ENCODE measurements around the gene SLX1A. TPM values are rescaled to one million over a fixed set of nuclear protein-coding genes. Genes with fewer than 3 reads are reported as not detected.

SLX1A gene
- total RNA-seq, 1 donor from 2014 or later, result 48.9 TPM

- DNase-seq (ENCODE audit: extremely low spot score in 2 of 2), result no peak
- Histone ChIP-seq H3K4me3 (no peak overlapping the region), H3K27me3 (no peaks in the 10 kb centered on the region), H3K9me3 (no peaks in the 10 kb centered on the region), H3K27ac (no peak overlapping the region), H3K36me3 (no peaks in the 10 kb centered on the region), H3K4me1 (no peaks in the 10 kb centered on the region)
- intact Hi-C loops (cut with DNase I), result no loop called here
- TF ChIP-seq POLR2AphosphoS5 (IDR thresholded peaks at IDR 0.05; ENCODE audit: insufficient read depth in 1 of 2, low read depth in 1 of 2), result no peak
- TF ChIP-seq POLR2A (IDR thresholded peaks at IDR 0.05), result no peak
- TF ChIP-seq, protein P1, sequence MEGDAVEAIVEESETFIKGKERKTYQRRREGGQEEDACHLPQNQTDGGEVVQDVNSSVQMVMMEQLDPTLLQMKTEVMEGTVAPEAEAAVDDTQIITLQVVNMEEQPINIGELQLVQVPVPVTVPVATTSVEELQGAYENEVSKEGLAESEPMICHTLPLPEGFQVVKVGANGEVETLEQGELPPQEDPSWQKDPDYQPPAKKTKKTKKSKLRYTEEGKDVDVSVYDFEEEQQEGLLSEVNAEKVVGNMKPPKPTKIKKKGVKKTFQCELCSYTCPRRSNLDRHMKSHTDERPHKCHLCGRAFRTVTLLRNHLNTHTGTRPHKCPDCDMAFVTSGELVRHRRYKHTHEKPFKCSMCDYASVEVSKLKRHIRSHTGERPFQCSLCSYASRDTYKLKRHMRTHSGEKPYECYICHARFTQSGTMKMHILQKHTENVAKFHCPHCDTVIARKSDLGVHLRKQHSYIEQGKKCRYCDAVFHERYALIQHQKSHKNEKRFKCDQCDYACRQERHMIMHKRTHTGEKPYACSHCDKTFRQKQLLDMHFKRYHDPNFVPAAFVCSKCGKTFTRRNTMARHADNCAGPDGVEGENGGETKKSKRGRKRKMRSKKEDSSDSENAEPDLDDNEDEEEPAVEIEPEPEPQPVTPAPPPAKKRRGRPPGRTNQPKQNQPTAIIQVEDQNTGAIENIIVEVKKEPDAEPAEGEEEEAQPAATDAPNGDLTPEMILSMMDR (IDR thresholded peaks at IDR 0.05), result no peak
These were observed 44.3 kb upstream of the SLX1A start for GRCh38 chr16:30149250-30149930.

DNA sequence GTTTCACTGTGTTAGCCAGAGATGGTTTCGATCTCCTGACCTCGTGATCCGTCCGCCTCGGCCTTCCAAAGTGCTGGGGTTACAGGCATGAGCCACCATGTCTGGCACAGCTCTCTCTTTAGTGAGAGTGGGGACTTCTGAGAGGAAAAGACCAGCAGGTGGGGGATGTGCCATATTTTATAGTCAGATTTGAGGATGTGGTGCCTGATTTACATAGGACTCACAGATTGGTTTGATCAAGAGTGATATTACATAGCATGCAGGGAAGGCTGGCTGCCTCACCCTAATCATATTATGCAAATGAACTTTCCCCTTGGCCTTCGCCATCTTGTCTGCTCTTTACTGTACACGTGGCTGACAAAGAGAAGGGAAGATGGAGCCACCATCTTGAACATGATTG, 42.6 kb upstream of the SLX1A start:
- Histone ChIP-seq H3K36me3 (no peaks in the 10 kb centered on the region), H3K4me3 (no peak overlapping the region), H3K4me1 (no peaks in the 10 kb centered on the region), H3K27me3 (no peaks in the 10 kb centered on the region), H3K27ac (no peak overlapping the region), H3K9me3 (no peaks in the 10 kb centered on the region)
- no peak for DNase-seq (ENCODE audit: extremely low spot score in 2 of 2)
- TF ChIP-seq, protein P1 (IDR thresholded peaks at IDR 0.05), result no peak
- TF ChIP-seq POLR2A (IDR thresholded peaks at IDR 0.05) (no peak), POLR2AphosphoS5 (IDR thresholded peaks at IDR 0.05; ENCODE audit: insufficient read depth in 1 of 2, low read depth in 1 of 2) (no peak)
- intact Hi-C loops (cut with DNase I), result no loop called here

GRCh38 chr16:30152517-30152916, 41.2 kb upstream of the SLX1A start:
- intact Hi-C loops (cut with DNase I), result no loop called here
- H3K4me1 ChIP-seq, result no peaks in the 10 kb centered on the region
- H3K9me3 ChIP-seq, result no peaks in the 10 kb centered on the region
- H3K36me3 ChIP-seq, result no peaks in the 10 kb centered on the region
- no peak overlapping the region for H3K27ac ChIP-seq
- H3K27me3 ChIP-seq, result no peaks in the 10 kb centered on the region
- no peak for TF ChIP-seq POLR2AphosphoS5 (IDR thresholded peaks at IDR 0.05; ENCODE audit: insufficient read depth in 1 of 2, low read depth in 1 of 2)
- TF ChIP-seq, protein P1 (IDR thresholded peaks at IDR 0.05), result no peak
- TF ChIP-seq POLR2A (IDR thresholded peaks at IDR 0.05), result no peak
- no peak for DNase-seq (ENCODE audit: extremely low spot score in 2 of 2)
- no peak overlapping the region for H3K4me3 ChIP-seq

GRCh38 chr16:30155188-30155587, 38.5 kb upstream of the SLX1A start:
- H3K27me3 ChIP-seq, result no peaks in the 10 kb centered on the region
- no peak overlapping the region for H3K27ac ChIP-seq
- no peaks in the 10 kb centered on the region for H3K9me3 ChIP-seq
- H3K4me3 ChIP-seq, result no peak overlapping the region
- no peak for DNase-seq (ENCODE audit: extremely low spot score in 2 of 2)
- intact Hi-C loops (cut with DNase I), result no loop called here
- H3K4me1 ChIP-seq, result no peaks in the 10 kb centered on the region
- no peaks in the 10 kb centered on the region for H3K36me3 ChIP-seq
- no peak for TF ChIP-seq POLR2AphosphoS5 (IDR thresholded peaks at IDR 0.05; ENCODE audit: insufficient read depth in 1 of 2, low read depth in 1 of 2)
- TF ChIP-seq, protein P1 (IDR thresholded peaks at IDR 0.05), result no peak
- no peak for TF ChIP-seq POLR2A (IDR thresholded peaks at IDR 0.05)

DNA sequence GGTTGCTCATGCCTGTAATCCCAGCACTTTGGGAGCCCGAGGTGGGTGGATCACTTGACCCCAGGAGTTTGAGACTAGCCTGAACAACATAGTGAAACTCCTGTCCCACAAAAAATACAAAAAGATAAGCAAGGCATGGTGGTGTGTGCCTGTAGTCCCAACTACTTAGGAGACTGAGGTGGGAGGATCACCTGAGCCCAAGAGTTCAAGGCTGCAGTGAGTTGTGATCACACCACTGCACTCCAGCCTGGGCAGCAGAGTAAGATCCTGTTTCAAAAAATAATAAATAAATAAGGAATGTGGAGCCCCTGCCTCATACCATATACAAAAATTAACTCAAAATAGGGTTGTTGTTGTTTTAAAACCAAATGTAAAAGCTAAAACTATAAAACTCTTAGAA, 36.5 kb upstream of the SLX1A start:
- DNase-seq (ENCODE audit: extremely low spot score in 2 of 2), result no peak
- intact Hi-C loops (cut with DNase I), result no loop called here

More for the DNA sequence above, 36.5 kb upstream of the SLX1A start:
- TF ChIP-seq POLR2A (IDR thresholded peaks at IDR 0.05) (no peak), POLR2AphosphoS5 (IDR thresholded peaks at IDR 0.05; ENCODE audit: insufficient read depth in 1 of 2, low read depth in 1 of 2) (no peak)
- TF ChIP-seq, protein P1 (IDR thresholded peaks at IDR 0.05), result no peak
- Histone ChIP-seq H3K36me3 (no peaks in the 10 kb centered on the region), H3K4me3 (no peak overlapping the region), H3K9me3 (no peaks in the 10 kb centered on the region), H3K4me1 (no peaks in the 10 kb centered on the region), H3K27ac (no peak overlapping the region), H3K27me3 (no peaks in the 10 kb centered on the region)

Measured in vagina (tissue), 2 donors.